Ascending aorta (tissue), 2 donors: Measurements from ENCODE around the gene AKTIP. TPM values are rescaled to one million over a fixed set of nuclear protein-coding genes. Genes with fewer than 3 reads are reported as not detected.

ENCODE experiments used
- DNase-seq, 2 donors: peaks; one replicate each; pipeline ENCODE4 v3.0.0-alpha.2; 2019; ENCODE audit warnings: low spot score in 2 of 2
- H3K27ac ChIP-seq, 2 donors: fragments of 200-600 bp; sonication (generic); one replicate each; pipeline ENCODE4 v1.5.1; 2016 to 2017; ENCODE audit warnings: mild to moderate bottlenecking in 1 of 2
- H3K27me3 ChIP-seq: fragments of 200-600 bp; sonication (generic); one replicate; pipeline ENCODE4 v1.5.1; 2017
- H3K36me3 ChIP-seq, 2 donors: fragments of 200-600 bp; sonication (generic); one replicate each; pipeline ENCODE4 v1.5.1; 2016
- H3K4me1 ChIP-seq, 2 donors: fragments of 200-600 bp; sonication (generic); one replicate each; pipeline ENCODE4 v1.5.1; 2016 to 2017; ENCODE audit warnings: mild to moderate bottlenecking in 1 of 2
- H3K4me3 ChIP-seq, 2 donors: fragments of 200-600 bp; sonication (generic); one replicate each; pipeline ENCODE4 v1.5.1; 2016 to 2017; ENCODE audit warnings: mild to moderate bottlenecking in 1 of 2
- H3K9me3 ChIP-seq, 2 donors: fragments of 200-600 bp; sonication (generic); one replicate each; pipeline ENCODE4 v1.5.1; 2016
- CTCF ChIP-seq, 3 experiments: fragments of 200-600 bp in 2 of 3; fragments of 450-650 bp in 1 of 3; sonication (generic) in 2 of 3; IDR thresholded peaks; one replicate each; pipeline ENCODE4 v1.5.1; 2016 to 2019; ENCODE audit warnings: antibody characterized with exemption in 3 of 3, mild to moderate bottlenecking in 1 of 3, moderate library complexity in 1 of 3
- intact Hi-C: fragments of 100-400 bp; cut with DNase I; formaldehyde crosslinking; loops from one replicate; pipeline ENCODE4 v1.15.1; 2023
- total RNA-seq: library from RNA; depleted of rRNA; stranded (reverse); fragments of >200 nt; gene quantifications from one replicate; pipeline ENCODE4 v1.1.0, GENCODE V29; 2016

AKTIP gene
- total RNA-seq, 1 donor from 2014 or later: 58.0 TPM

- Histone ChIP-seq H3K9me3 (no peaks in the 10 kb centered on the region), H3K4me3 (no peak overlapping the region), H3K27me3 (no peaks in the 10 kb centered on the region), H3K4me1 (no peaks in the 10 kb centered on the region), H3K27ac (no peak overlapping the region), H3K36me3 (peaks cover 63 to 77% of the 10 kb centered on the region in 2 donors)
- no peak for DNase-seq
- TF ChIP-seq CTCF (IDR thresholded peaks at IDR 0.05): no peak
- intact Hi-C loops: no loop called here
Measured at GRCh38 chr16:53484542-53484941, 18.5 kb downstream of the AKTIP start.

GRCh38 chr16:53482123-53482522 lies 20.9 kb downstream of the AKTIP start:
- no peak overlapping the region for H3K27ac ChIP-seq
- H3K4me1 ChIP-seq: no peaks in the 10 kb centered on the region
- peaks cover 68 to 94% of the 10 kb centered on the region in 2 donors for H3K36me3 ChIP-seq
- no peak for TF ChIP-seq CTCF (IDR thresholded peaks at IDR 0.05)
- H3K4me3 ChIP-seq: no peak overlapping the region
- no peak for DNase-seq
- intact Hi-C loops: no loop called here
- no peaks in the 10 kb centered on the region for H3K9me3 ChIP-seq
- no peaks in the 10 kb centered on the region for H3K27me3 ChIP-seq

DNA sequence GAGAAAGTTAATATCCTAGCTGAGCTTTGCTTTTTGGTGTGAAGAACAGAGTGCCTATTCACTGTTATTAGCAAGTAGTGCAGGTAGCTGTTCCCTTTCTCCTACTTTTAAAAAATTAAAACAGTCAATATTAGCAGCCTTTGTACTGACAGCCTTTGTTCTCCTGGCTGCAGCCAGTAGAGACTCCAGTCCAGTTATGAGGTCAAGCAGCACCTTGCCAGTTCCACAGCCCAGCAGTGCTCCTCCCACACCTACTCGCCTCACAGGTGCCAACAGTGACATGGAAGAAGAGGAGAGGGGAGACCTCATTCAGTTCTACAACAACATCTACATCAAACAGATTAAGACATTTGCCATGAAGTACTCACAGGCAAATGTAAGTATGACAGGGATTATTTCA lies 22.6 kb downstream of the AKTIP start:
- Histone ChIP-seq H3K27me3 (no peaks in the 10 kb centered on the region), H3K4me3 (no peak overlapping the region), H3K36me3 (peaks cover 57 to 85% of the 10 kb centered on the region in 2 donors), H3K27ac (no peak overlapping the region), H3K9me3 (no peaks in the 10 kb centered on the region), H3K4me1 (no peaks in the 10 kb centered on the region)
- TF ChIP-seq CTCF (IDR thresholded peaks at IDR 0.05): no peak
- no peak for DNase-seq
- intact Hi-C loops: no loop called here

GRCh38 chr16:53478965-53479364 lies 24.0 kb downstream of the AKTIP start:
- no peak for TF ChIP-seq CTCF (IDR thresholded peaks at IDR 0.05)
- intact Hi-C loops: no loop called here
- no peak for DNase-seq
- Histone ChIP-seq H3K9me3 (no peaks in the 10 kb centered on the region), H3K4me3 (no peak overlapping the region), H3K36me3 (peaks cover 52 to 83% of the 10 kb centered on the region in 2 donors), H3K27ac (no peak overlapping the region), H3K4me1 (no peaks in the 10 kb centered on the region), H3K27me3 (no peaks in the 10 kb centered on the region)

DNA sequence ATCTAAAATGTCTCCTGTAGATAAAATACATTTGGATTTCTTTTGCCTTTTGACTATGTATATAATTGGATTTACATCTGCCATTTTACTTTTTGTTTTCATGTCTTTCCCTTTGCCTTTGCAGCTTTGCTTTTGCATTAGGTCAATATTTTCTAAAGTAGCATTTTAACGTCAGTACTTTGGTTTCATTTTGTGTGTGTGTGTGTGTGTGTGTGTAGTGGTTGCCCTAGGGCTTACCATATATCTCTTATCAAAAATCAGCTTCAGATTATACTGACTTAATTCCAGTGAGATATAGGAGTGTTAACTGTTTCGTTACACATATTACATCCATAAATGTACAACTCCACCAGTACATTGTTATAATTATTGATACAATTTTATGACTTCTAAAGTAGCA lies 26.1 kb downstream of the AKTIP start:
- no peak for DNase-seq
- no peaks in the 10 kb centered on the region for H3K9me3 ChIP-seq
- H3K4me3 ChIP-seq: no peak overlapping the region
- H3K27ac ChIP-seq: no peak overlapping the region
- H3K4me1 ChIP-seq: no peaks in the 10 kb centered on the region
- no peaks in the 10 kb centered on the region for H3K27me3 ChIP-seq
- peaks cover 47 to 83% of the 10 kb centered on the region in 2 donors for H3K36me3 ChIP-seq
- intact Hi-C loops: no loop called here
- no peak for TF ChIP-seq CTCF (IDR thresholded peaks at IDR 0.05)

- H3K4me1 ChIP-seq: no peaks in the 10 kb centered on the region
- H3K9me3 ChIP-seq: no peaks in the 10 kb centered on the region
- intact Hi-C loops: no loop called here
Measured at GRCh38 chr16:53465606-53466280, 37.3 kb downstream of the AKTIP start.

More at GRCh38 chr16:53465606-53466280, 37.3 kb downstream of the AKTIP start:
- Histone ChIP-seq H3K27ac (no peak overlapping the region), H3K27me3 (no peaks in the 10 kb centered on the region), H3K36me3 (peaks cover 45 to 84% of the 10 kb centered on the region in 2 donors), H3K4me3 (no peak overlapping the region)
- no peak for DNase-seq
- no peak for TF ChIP-seq CTCF (IDR thresholded peaks at IDR 0.05)
